Liver (tissue), 9 donors: ENCODE measurements around the gene HBG1. TPM values are rescaled to one million over a fixed set of nuclear protein-coding genes. Genes with fewer than 3 reads are reported as not detected.

Experiments used
- DNase-seq: peaks from one replicate; pipeline ENCODE4 v3.0.0-alpha.2; 2017; ENCODE audit warnings: low spot score
- H3K27ac ChIP-seq, 2 donors: one replicate each; pipeline ENCODE4 v1.7.0; 2013; ENCODE audit warnings: inconsistent platforms in 2 of 2, low read length in 2 of 2, control low read depth in 1 of 2, low read depth in 1 of 2, mild to moderate bottlenecking in 1 of 2
- H3K27me3 ChIP-seq, 4 donors: one replicate each; pipeline versions ENCODE4 v1.6.1 to v1.7.0; 2013; ENCODE audit warnings: low read length in 3 of 4, inconsistent platforms in 1 of 4, mild to moderate bottlenecking in 1 of 4, moderate library complexity in 1 of 4; ENCODE audit not compliant: control insufficient read depth in 4 of 4, insufficient read depth in 4 of 4
- H3K36me3 ChIP-seq, 4 donors: one replicate each; pipeline versions ENCODE4 v1.6.1 to v1.7.0; 2013; ENCODE audit warnings: low read length in 3 of 4, mild to moderate bottlenecking in 3 of 4, low read depth in 1 of 4, moderate library complexity in 1 of 4; ENCODE audit not compliant: control insufficient read depth in 4 of 4, insufficient read depth in 3 of 4
- H3K4me1 ChIP-seq, 4 donors: one replicate each; pipeline versions ENCODE4 v1.6.1 to v1.7.0; 2013; ENCODE audit warnings: low read length in 3 of 4, mild to moderate bottlenecking in 3 of 4, moderate library complexity in 1 of 4; ENCODE audit not compliant: control insufficient read depth in 4 of 4, insufficient read depth in 4 of 4
- H3K4me3 ChIP-seq, 3 donors: one replicate each; pipeline versions ENCODE4 v1.6.1 to v1.7.0; 2013; ENCODE audit warnings: low read length in 3 of 3, control low read depth in 1 of 3, low read depth in 1 of 3, mild to moderate bottlenecking in 1 of 3
- H3K9ac ChIP-seq, 2 donors: one replicate each; pipeline ENCODE4 v1.7.0; 2013; ENCODE audit warnings: low read length in 2 of 2, mild to moderate bottlenecking in 2 of 2, moderate library complexity in 2 of 2, control low read depth in 1 of 2, low read depth in 1 of 2
- H3K9me3 ChIP-seq, 4 donors: one replicate each; pipeline versions ENCODE4 v1.6.1 to v1.7.0; 2013; ENCODE audit warnings: low read length in 3 of 4; ENCODE audit not compliant: control insufficient read depth in 4 of 4
- EGR1 ChIP-seq, 2 donors: IDR thresholded peaks; 2 replicates each; pipeline ENCODE4 v1.6.1; 2016 to 2018; ENCODE audit warnings: antibody characterized with exemption in 2 of 2, low read depth in 2 of 2
- FOXA1 ChIP-seq: IDR thresholded peaks from 2 replicates; pipeline ENCODE4 v1.6.1; 2016; ENCODE audit warnings: antibody characterized with exemption
- FOXA2 ChIP-seq: IDR thresholded peaks from 2 replicates; pipeline ENCODE4 v1.6.1; 2016; ENCODE audit warnings: antibody characterized with exemption
- GABPA ChIP-seq, 2 donors: IDR thresholded peaks in 1 of 2; conservative IDR thresholded peaks in 1 of 2; 2 replicates each; pipeline ENCODE4 v1.6.1; 2016; ENCODE audit warnings: antibody characterized with exemption in 2 of 2, mild to moderate bottlenecking in 1 of 2, moderate library complexity in 1 of 2
- HNF4A ChIP-seq, 2 donors: conservative IDR thresholded peaks; 2 replicates each; pipeline ENCODE4 v1.6.1; 2016; ENCODE audit warnings: antibody characterized with exemption in 2 of 2, mild to moderate bottlenecking in 2 of 2
- HNF4G ChIP-seq: IDR thresholded peaks from 2 replicates; pipeline ENCODE4 v1.6.1; 2016; ENCODE audit warnings: antibody characterized with exemption
- NR2F2 ChIP-seq: IDR thresholded peaks from 2 replicates; pipeline ENCODE4 v1.6.1; 2016; ENCODE audit warnings: antibody characterized with exemption
- RAD21 ChIP-seq, 2 donors: IDR thresholded peaks; 2 replicates each; pipeline ENCODE4 v1.6.1; 2016; ENCODE audit warnings: antibody characterized with exemption in 2 of 2, mild to moderate bottlenecking in 2 of 2
- RXRA ChIP-seq, 2 donors: IDR thresholded peaks; 2 replicates each; pipeline ENCODE4 v1.6.1; 2017 to 2018; ENCODE audit warnings: antibody characterized with exemption in 2 of 2, mild to moderate bottlenecking in 1 of 2
- SP1 ChIP-seq: IDR thresholded peaks from 2 replicates; pipeline ENCODE4 v1.6.1; 2018; ENCODE audit warnings: antibody characterized with exemption, mild to moderate bottlenecking
- YY1 ChIP-seq: IDR thresholded peaks from 2 replicates; pipeline ENCODE4 v1.6.1; 2016; ENCODE audit warnings: antibody characterized with exemption, mild to moderate bottlenecking
- WGBS: extraction: QIAGEN DNeasy Blood & Tissue Kit; methylation state at CpG from one replicate; pipeline ENCODE4 v1.1.7; 2013; 5-methylcytosine and 5-hydroxymethylcytosine counted together
- polyA plus RNA-seq, 2 donors: library from polyadenylated mRNA; stranded (reverse) in 1 of 2; unstranded in 1 of 2; fragments of 200-250 nt in 1 of 2; fragments of >200 nt in 1 of 2; fragmentation: Nextera tagmentation in 1 of 2; extraction: Ambion mirVana in 1 of 2; gene quantifications; one replicate each; pipeline versions ENCODE4 v1.2.1 to v1.2.3, GENCODE V29; 2013 to 2015
- total RNA-seq, 2 donors: library from RNA; depleted of rRNA; stranded (reverse); fragments of >200 nt; gene quantifications; one replicate each; pipeline ENCODE4 v1.2.3, GENCODE V29; 2014
- TF ChIP-seq, protein P1 (sequence below): IDR thresholded peaks from 2 replicates; pipeline ENCODE4 v1.6.1; 2016; ENCODE audit warnings: antibody characterized with exemption
- TF ChIP-seq, protein P2 (sequence below): IDR thresholded peaks from 2 replicates; pipeline ENCODE4 v1.6.1; 2016; ENCODE audit warnings: antibody characterized with exemption
- TF ChIP-seq, protein P3 (sequence below): IDR thresholded peaks from 2 replicates; pipeline ENCODE4 v1.6.1; 2016; ENCODE audit warnings: antibody characterized with exemption
- TF ChIP-seq, protein P4 (sequence below): IDR thresholded peaks from 2 replicates; pipeline ENCODE4 v1.6.1; 2016; ENCODE audit warnings: antibody characterized with exemption, mild to moderate bottlenecking
- donor health status: healthy.
- donor health status: healthy.
- donor health status: healthy.
- donor health status: healthy.
- donor health status: healthy.

HBG1 gene
- total and polyA plus RNA-seq, 4 donors: 75.1 TPM; not detected in 3

DNA sequence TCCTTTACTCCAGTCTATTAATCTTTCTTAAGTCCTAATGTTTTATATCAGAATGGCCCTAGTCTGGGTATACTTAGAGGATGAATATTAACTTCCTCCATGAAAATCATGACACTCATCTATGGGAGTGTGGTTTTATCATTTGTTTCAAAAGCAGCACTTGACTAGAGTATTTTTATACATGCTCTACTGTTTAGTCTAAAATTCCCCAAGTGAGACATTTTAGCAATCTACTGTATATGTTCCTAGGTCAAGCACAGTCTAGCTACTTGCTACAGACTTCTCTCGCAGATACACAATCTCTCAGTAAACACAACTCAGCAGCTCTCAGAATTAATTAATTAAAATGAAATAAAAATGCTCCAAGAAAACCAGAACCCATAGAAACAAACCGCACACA, 19.9 kb downstream of the HBG1 start:
- Histone ChIP-seq H3K9ac (no peak overlapping the region), H3K27ac (no peak overlapping the region), H3K4me1 (no peaks in the 10 kb centered on the region), H3K4me3 (no peak overlapping the region), H3K9me3 (no peaks in the 10 kb centered on the region), H3K27me3 (no peaks in the 10 kb centered on the region), H3K36me3 (no peaks in the 10 kb centered on the region)
- DNase-seq: no peak
- 78% methylated on average over 2 of the region's 2 CpGs for WGBS
- no peak for TF ChIP-seq FOXA1
- TF ChIP-seq FOXA2: no peak
- TF ChIP-seq HNF4A (conservative IDR thresholded peaks at IDR 0.05): no peak
- TF ChIP-seq YY1: no peak
- TF ChIP-seq, protein P1, sequence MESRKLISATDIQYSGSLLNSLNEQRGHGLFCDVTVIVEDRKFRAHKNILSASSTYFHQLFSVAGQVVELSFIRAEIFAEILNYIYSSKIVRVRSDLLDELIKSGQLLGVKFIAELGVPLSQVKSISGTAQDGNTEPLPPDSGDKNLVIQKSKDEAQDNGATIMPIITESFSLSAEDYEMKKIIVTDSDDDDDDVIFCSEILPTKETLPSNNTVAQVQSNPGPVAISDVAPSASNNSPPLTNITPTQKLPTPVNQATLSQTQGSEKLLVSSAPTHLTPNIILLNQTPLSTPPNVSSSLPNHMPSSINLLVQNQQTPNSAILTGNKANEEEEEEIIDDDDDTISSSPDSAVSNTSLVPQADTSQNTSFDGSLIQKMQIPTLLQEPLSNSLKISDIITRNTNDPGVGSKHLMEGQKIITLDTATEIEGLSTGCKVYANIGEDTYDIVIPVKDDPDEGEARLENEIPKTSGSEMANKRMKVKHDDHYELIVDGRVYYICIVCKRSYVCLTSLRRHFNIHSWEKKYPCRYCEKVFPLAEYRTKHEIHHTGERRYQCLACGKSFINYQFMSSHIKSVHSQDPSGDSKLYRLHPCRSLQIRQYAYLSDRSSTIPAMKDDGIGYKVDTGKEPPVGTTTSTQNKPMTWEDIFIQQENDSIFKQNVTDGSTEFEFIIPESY: no peak

DNA sequence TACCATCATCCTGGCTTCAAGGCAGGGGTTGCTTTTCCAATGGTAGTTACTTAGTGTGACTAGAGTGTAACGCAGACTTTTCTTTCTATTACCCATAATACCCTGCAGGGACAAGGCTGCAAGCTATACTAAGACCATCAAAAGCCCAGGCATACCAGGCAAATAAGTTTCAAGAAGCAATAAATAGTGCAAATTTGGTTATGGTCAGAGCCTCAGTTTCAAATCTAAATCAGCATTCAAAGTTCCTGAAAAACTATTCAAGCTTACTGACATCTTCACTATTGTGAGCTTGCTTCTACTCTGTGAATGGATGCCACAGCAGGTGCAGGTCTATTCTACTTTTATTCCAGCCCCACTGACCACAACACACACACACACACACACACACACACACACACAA, 20.3 kb downstream of the HBG1 start:
- Histone ChIP-seq H3K4me3 (no peak overlapping the region), H3K4me1 (no peaks in the 10 kb centered on the region), H3K9ac (no peak overlapping the region), H3K27me3 (no peaks in the 10 kb centered on the region), H3K36me3 (no peaks in the 10 kb centered on the region), H3K27ac (no peak overlapping the region), H3K9me3 (no peaks in the 10 kb centered on the region)
- DNase-seq: no peak
- no peak for TF ChIP-seq EGR1 (IDR thresholded peaks at IDR 0.05; ENCODE audit: low read depth in 2 of 2)
- no peak for TF ChIP-seq GABPA (IDR thresholded peaks at IDR 0.05 in 1 of 2, conservative IDR thresholded peaks at IDR 0.05 in 1 of 2)
- no peak for TF ChIP-seq SP1
- TF ChIP-seq, protein P2, sequence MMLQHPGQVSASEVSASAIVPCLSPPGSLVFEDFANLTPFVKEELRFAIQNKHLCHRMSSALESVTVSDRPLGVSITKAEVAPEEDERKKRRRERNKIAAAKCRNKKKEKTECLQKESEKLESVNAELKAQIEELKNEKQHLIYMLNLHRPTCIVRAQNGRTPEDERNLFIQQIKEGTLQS: no peak
- 88% methylated on average over 1 of the region's 1 CpG for WGBS

DNA sequence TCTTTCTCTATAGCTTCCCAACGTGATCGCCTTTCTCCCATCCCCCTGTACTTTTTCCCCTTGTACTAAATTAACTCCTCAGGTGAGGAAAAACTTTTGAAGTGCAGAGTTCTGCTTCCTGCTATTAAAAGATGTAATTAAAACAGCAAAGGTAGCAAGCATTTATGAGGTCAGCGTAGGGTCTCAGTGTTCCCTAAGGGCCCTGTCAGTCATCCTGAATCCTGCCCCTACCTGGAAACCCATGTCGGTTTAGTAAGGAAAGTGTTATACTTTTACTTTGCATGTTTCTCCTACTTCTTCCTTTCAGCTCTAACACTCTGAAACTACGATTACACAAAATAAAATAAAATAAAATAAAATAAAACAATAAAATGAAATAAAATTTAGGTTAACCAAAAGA, 21.5 kb downstream of the HBG1 start:
- 69% methylated on average over 5 of the region's 5 CpGs for WGBS
- TF ChIP-seq, protein P2: no peak
- TF ChIP-seq, protein P3, sequence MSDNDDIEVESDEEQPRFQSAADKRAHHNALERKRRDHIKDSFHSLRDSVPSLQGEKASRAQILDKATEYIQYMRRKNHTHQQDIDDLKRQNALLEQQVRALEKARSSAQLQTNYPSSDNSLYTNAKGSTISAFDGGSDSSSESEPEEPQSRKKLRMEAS: no peak
- TF ChIP-seq YY1: no peak
- TF ChIP-seq HNF4A (conservative IDR thresholded peaks at IDR 0.05): no peak
- TF ChIP-seq HNF4G: no peak
- no peak for TF ChIP-seq GABPA (IDR thresholded peaks at IDR 0.05 in 1 of 2, conservative IDR thresholded peaks at IDR 0.05 in 1 of 2)
- no peak for TF ChIP-seq FOXA1
- no peak for TF ChIP-seq NR2F2
- TF ChIP-seq RAD21 (IDR thresholded peaks at IDR 0.05): no peak
- TF ChIP-seq, protein P1: no peak
- TF ChIP-seq RXRA (IDR thresholded peaks at IDR 0.05): no peak
- no peak for TF ChIP-seq SP1
- TF ChIP-seq, protein P4, sequence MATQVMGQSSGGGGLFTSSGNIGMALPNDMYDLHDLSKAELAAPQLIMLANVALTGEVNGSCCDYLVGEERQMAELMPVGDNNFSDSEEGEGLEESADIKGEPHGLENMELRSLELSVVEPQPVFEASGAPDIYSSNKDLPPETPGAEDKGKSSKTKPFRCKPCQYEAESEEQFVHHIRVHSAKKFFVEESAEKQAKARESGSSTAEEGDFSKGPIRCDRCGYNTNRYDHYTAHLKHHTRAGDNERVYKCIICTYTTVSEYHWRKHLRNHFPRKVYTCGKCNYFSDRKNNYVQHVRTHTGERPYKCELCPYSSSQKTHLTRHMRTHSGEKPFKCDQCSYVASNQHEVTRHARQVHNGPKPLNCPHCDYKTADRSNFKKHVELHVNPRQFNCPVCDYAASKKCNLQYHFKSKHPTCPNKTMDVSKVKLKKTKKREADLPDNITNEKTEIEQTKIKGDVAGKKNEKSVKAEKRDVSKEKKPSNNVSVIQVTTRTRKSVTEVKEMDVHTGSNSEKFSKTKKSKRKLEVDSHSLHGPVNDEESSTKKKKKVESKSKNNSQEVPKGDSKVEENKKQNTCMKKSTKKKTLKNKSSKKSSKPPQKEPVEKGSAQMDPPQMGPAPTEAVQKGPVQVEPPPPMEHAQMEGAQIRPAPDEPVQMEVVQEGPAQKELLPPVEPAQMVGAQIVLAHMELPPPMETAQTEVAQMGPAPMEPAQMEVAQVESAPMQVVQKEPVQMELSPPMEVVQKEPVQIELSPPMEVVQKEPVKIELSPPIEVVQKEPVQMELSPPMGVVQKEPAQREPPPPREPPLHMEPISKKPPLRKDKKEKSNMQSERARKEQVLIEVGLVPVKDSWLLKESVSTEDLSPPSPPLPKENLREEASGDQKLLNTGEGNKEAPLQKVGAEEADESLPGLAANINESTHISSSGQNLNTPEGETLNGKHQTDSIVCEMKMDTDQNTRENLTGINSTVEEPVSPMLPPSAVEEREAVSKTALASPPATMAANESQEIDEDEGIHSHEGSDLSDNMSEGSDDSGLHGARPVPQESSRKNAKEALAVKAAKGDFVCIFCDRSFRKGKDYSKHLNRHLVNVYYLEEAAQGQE: no peak
- no peak for DNase-seq

More for the DNA sequence above, 21.5 kb downstream of the HBG1 start:
- H3K27ac ChIP-seq: no peak overlapping the region
- H3K9me3 ChIP-seq: no peaks in the 10 kb centered on the region
- no peaks in the 10 kb centered on the region for H3K36me3 ChIP-seq
- H3K9ac ChIP-seq: no peak overlapping the region
- no peaks in the 10 kb centered on the region for H3K4me1 ChIP-seq
- H3K27me3 ChIP-seq: no peaks in the 10 kb centered on the region
- H3K4me3 ChIP-seq: no peak overlapping the region
